Measurements from ENCODE around the gene SAMSN1. TPM values are rescaled to one million over a fixed set of nuclear protein-coding genes. Genes with fewer than 3 reads are reported as not detected.

Gene SAMSN1
- total RNA-seq, 1 experiment from 2014 or later, result 0.12 TPM

- DNase-seq (ENCODE audit: low read depth), result no peak
Measured at GRCh38 chr21:14484188-14485009, 61.7 kb downstream of the SAMSN1 start.

DNA sequence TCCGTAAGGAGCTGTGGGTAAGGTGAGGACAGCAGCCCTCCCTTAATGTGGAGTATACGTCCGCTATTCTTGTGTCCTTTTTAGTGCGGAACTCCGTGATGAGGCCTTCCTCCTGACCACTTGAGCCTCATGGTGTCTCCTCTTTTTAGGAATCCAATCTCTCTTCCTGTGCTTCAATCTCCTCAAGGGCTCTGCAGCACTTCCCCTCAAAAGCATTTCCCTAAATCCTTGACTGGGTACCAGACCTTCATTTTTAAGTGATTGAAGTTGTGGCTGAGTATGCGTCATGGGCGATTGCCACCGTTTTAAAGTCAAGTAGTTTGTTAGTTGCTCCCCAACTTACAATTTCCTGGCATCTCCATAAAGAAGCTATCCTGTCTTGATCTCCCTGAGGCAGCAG lies 62.8 kb downstream of the SAMSN1 start:
- peak; percentile 0 for DNase-seq (ENCODE audit: low read depth)

DNA sequence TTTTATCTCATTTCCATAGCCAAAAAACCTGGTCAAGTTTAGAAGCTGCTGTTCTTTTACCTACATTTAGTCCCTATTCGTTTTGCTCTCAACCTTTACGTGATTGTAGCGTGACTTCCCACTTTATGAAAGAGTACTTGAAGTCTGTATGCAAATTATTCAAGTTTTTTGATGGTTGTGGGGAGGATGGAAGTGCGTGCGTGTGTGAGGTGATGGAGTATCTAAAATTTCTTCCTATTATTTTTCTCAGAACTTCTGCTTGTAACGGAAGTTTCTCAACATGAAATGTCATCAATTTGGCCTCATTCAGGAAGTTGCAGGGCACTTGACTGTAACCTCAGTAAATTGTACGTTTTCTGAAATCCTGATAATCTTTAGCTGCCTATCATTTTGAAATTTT lies 64.0 kb downstream of the SAMSN1 start:
- DNase-seq (ENCODE audit: low read depth), result no peak

DNA sequence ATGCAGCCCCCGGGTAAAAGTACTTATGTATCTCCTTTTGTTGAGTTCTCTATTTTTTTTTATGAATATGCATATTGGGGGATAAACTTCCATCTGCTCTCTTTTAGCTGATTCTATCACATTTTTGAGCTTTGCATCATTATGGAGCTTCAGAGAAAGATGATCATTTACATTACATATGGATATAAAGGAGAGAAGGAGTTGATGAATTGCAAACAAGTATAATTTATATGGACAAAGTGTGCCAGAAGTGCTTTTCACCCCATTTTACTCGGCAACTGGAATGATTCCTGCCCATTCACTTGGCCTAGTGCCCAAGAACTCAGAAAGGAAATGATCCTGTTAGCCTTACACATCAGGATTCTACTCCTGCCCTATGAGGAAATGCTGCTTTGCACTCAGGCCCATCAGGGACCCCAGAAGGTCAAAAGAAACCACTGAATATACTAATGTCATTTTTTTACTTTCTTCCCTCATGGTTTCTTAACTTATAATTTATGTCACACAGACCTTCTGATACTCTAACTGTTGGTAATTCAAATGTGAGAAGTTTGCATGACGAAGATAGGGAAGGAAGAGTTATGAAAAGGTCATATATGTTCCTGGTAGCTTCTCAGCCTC lies 65.6 kb downstream of the SAMSN1 start:
- no peak for DNase-seq (ENCODE audit: low read depth)

GRCh38 chr21:14479241-14479786 lies 66.8 kb downstream of the SAMSN1 start:
- DNase-seq (ENCODE audit: low read depth), result no peak

GRCh38 chr21:14477841-14478240 lies 68.3 kb downstream of the SAMSN1 start:
- DNase-seq (ENCODE audit: low read depth), result no peak

- no peak for DNase-seq (ENCODE audit: low read depth)
Measured at GRCh38 chr21:14477133-14477532, 69.0 kb downstream of the SAMSN1 start.

DNA sequence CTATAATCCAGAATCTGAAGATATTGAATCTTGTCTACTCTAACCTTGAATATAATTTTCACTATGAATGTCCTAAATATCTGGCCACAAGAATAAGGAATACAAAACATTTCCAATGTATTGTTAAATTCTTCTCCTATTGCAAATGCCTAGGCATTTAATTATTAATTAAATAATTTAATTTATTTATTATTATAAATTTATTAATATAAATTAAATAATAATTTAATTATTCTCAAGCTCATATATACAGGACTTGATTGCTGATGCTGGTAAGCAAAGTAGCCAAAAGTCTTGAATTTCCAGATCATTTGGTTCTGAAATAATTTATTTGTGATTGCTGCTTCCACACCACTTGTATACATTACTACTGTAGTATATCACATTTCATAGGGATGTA lies 71.1 kb downstream of the SAMSN1 start:
- no peak for DNase-seq (ENCODE audit: low read depth)

- DNase-seq (ENCODE audit: low read depth), result no peak
Measured at GRCh38 chr21:14469641-14470040, 76.5 kb downstream of the SAMSN1 start.

GRCh38 chr21:14466715-14467114 lies 79.4 kb downstream of the SAMSN1 start:
- no peak for DNase-seq (ENCODE audit: low read depth)

DNA sequence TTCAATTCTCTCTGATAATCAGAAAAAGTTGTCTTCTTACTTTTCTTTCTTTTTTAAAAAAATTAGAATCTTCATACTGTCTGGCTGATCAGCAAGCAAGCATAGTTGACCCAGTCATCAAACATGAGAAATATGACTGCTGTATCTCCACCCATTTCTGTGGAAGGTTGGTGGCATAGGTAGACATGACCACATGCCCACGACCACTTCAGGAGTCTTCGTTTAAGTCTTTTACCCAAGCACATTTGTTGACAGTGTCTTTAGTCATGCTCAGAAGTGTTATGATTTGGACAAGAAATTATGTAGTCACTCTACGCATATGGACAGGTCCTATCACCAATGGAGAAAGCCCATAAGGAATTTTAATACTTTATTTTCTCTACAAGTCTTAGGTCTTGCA lies 88.4 kb downstream of the SAMSN1 start:
- DNase-seq (ENCODE audit: low read depth), result no peak

GRCh38 chr21:14456911-14457310 lies 89.2 kb downstream of the SAMSN1 start:
- DNase-seq (ENCODE audit: low read depth), result no peak

- DNase-seq (ENCODE audit: low read depth), result no peak
Measured at GRCh38 chr21:14454016-14455009, 91.8 kb downstream of the SAMSN1 start.

DNA sequence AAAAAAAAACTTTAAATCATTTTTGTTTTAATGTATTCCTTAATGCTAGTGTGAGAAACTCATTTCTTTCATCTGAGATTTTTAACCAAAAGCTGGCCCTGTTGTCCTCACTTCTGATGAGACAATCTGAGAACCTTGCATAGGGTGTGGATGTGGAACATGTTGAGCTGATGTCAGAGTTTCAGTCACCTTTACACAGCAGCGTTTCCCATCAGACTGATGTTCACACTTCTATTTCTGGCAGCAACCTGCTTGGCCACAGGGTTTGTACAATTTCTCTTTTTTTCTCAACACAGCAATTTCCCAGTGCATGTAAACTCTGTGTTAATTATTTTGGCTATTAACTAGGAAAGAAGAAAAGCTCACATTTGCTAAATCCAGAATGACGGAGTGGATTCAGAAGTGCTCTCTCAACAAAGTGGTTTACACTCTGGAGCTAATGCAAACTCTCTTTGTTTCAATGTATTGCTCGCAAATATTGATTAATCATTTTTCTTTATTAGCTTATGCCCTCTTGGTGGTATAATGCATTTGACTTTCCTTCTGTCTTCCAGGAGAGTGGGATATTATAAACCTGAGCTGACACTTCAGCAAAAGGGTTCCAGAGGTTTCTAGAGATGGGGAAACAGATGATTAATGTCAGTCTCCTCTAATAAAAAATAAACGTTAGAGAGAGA lies 92.6 kb downstream of the SAMSN1 start:
- DNase-seq (ENCODE audit: low read depth), result no peak

- DNase-seq (ENCODE audit: low read depth), result no peak
Measured at GRCh38 chr21:14452727-14453241, 93.3 kb downstream of the SAMSN1 start.

DNA sequence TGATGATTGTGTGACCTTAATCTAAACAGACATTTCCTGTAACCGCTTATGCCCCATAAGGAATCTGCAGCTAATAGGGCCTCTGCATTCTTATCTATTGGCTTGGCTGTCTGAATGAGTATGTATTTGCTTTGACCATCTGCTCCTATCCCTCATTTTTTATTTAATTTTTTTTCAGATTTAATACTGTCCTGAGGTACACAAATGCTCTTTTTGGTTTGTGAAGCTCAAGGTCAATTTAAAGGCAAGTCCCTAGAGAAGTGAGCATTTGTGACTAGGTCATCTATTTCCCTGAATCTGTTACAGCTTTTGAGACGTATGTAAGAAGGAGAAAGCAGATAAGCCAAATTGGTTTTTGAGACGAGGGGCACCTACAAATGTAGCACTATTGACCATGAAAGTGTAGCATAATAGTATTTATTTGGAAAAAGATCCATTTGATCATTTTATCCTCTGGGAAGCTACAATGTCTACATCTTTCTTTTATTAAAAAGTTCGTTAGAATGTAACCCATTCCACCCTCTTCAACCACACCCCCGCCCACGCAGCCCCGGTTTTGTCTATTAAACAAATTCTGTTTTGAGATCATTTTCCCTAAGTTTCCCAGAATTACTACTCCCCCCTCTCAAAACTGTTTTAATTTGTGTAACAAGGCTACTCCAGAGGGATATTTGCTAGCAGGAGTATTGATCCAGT lies 93.9 kb downstream of the SAMSN1 start:
- DNase-seq (ENCODE audit: low read depth), result no peak

DNA sequence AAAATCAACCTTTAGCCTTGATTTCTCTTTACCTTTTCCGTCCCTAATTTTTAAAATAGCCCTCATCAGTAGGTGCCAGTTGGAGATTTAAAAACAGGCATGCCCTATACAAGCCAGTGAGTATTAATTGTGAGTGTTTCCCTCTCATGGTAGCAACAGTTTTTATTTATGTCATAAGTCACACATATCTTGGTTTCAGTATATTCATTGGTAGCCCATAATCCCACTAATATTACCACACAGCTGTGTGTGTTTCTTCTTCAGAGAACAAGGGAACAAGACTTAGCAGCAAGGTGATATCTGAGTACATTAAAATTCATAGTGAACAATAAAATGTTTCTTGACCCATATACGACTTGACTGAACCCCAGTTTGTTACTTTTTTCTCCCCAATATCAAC lies 94.6 kb downstream of the SAMSN1 start:
- DNase-seq (ENCODE audit: low read depth), result no peak

- no peak for DNase-seq (ENCODE audit: low read depth)
Measured at GRCh38 chr21:14448784-14449183, 97.3 kb downstream of the SAMSN1 start.

DNA sequence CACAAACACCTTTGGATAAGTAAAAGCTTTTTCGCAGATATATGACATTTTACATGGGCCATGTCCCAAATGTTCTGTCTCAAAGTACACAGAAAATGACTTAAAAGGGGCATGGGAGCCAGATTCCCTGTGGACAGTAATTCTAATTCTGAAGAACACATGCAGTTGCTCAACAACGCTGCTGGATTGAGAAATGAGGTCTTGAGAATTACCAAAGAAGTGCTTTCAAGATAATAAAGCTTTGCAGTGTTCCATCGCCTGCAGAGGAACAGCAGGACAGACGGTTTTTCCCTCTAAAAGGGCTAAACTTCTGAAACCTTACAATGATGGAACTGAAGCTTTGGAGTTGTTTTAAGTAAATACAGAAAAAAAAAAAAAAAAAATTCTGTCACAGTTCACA lies 107.9 kb downstream of the SAMSN1 start:
- DNase-seq (ENCODE audit: low read depth), result no peak

DNA sequence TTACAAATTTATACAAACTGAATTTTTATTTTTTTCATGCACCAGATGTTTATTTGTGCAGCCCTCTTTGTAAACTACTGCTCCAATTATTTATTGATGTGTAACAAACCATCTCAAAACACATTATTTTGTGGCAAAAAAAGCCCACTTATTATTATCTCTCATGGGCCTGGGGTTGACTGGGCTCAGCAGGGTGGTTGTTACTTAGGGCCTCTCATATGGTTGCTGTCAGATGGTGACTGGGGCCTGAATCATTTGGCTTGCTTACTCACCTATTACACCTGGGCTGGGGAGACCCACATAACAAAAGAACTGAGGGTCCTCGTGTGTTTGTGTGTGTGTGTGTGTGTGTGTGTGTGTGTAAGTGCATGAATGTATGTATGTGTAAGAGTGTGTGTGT lies 110.7 kb downstream of the SAMSN1 start:
- no peak for DNase-seq (ENCODE audit: low read depth)

Measured in RPMI7951 (cell line).